HG03442 (cell line): Measurements from ENCODE around the gene KRTAP1-3.
"Not testable (repeated sequence)": the region's sequence is repeated elsewhere in the genome, so short reads cannot be mapped to it uniquely, and the experiment has no call there.

Source experiments
- ATAC-seq: cut with Tn5 transposase; IDR thresholded peaks from one replicate; pipeline ENCODE4 v1.9.1; 2021; ENCODE audit warnings: mild to moderate bottlenecking, moderate library complexity; ENCODE audit not compliant: unreplicated experiment

Gene KRTAP1-3

DNA sequence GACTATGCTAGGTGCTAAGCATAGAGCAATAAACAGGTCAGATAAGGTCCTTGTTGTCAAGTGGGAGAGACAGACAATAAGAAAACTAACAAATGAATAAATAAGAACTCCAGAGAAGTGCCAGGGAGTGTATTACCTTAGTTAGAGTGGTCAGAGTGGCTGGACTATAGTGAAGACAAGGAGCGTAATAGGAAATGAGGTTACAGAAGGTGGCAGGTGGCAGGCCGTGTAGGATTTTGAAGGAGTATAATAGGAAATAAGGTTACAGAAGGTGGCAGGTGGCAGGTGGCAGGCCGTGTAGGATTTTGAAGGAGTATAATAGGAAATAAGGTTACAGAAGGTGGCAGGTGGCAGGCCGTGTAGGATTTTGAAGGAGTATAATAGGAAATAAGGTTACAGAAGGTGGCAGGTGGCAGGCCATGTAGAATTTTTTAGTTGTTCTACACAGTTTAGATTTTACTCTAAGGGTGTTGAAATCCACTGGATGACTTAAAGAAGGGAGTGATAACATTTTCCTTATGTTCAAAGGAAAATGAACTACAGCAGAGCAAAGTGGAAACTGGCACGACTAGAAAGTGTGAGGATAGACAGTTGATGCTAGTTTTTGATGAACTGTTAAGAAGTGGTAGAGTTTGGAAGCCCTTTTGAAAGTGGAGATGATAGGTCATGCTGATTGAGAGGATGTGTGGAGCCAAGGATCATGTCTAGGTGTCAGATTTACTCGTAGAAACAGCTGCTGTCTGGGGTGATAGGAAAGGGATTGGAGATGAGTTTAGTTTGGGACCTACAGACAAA is 22.2 kb downstream of the KRTAP1-3 start:
- ATAC-seq, result no peak

DNA sequence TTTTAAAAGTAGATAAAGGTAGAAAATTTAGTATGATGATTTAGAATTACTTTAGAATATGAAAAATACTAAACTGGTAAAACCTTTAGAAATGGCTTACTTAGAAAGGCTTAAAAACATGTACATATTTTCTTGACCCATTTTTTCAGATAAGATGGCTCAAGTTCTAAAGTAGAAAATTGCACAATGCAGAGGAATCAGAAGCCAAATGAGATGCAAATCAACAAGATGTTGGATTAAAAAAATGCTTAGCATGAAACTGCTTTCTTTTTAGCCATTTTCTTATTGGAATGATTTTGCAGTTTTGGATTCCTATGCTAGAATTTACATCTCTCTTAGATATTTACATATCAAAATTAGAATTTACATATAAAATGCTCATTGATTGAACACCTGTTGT is 24.2 kb downstream of the KRTAP1-3 start:
- no peak for ATAC-seq

DNA sequence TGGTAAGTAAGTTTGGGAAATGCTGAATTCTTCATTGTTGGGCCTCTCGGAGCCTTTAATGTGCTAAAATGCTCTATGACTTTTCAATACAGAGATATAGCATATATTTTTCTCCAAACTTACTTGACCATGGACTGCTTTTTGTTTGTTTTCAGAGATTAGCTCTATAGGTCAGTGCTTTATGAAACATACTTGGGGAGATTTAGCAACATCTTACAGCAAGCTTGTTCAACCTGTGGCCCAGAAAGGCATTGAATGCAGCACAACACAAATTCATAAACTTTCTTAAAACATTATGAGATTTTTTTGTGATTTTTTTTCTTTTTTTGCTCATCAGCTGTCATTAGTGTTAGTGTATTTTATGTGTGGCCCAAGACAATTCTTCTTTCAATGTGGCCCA is 24.7 kb downstream of the KRTAP1-3 start:
- no peak for ATAC-seq

DNA sequence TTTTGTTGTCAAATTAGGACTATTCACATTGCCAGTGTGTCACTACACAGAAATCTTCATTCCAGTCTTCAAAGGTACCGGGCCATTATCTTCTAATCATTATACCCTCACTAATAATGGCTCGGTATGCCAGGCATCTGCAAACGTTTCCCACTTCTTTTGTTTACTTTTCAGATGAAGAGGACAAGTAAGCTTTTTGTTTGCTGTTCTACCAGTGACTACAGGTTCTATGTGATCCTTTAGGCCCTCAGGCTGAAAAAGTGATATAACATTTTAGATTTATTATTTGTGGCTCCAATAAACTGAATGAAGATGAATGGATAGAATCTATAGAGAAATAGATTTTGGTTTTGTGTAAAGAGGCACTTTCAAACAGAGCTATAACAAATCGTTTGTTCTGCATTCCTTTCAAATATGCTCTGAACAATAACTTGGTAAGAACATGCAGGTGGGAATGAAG is 25.3 kb downstream of the KRTAP1-3 start:
- no peak for ATAC-seq

DNA sequence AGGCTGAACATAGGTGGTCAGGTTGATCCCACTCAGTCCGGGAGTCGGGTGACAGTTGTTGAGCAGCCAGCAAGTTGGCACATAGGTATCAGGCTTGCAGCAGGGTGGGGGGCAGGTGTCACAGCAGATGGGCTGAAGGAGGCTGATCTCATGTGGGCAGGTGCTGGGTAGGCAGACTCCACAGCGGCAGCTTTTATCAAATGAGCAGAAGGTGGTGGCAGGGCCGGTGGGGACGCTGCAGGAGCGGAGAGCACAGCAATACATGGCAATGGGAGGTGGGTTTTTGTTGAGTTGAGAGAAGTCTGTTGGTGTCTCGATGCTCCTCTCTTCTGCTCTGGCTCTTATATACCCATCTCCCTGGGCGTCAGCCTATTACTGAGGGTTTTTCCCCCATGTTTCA is 25.9 kb downstream of the KRTAP1-3 start, which contains the start of gene KRTAP3-1:
Gene KRTAP3-1 (minus strand): TSS at position 318 of the 400 bp plus-strand sequence. CDS start 54 bp downstream, at position 264.
- no peak for ATAC-seq

DNA sequence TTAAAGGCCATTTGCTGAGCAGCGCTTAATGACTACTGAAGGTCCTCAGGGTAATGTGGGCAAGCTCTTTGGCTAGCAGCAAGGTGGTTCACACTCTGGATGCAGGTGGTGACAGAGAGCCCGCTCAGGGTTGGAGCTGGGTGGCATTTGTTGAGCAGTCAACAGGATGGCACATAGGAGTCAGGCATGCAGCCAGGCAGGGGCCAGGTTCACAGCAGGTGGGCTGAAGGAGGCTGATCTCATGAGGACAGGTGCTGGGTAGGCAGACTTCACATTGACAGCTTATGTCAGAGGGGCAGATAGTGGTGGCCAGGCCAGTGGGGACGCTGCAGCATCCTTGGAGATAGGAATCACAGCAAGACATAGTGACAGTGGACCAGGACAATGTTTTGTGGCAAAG is 30.3 kb downstream of the KRTAP1-3 start:
- ATAC-seq, result no peak

DNA sequence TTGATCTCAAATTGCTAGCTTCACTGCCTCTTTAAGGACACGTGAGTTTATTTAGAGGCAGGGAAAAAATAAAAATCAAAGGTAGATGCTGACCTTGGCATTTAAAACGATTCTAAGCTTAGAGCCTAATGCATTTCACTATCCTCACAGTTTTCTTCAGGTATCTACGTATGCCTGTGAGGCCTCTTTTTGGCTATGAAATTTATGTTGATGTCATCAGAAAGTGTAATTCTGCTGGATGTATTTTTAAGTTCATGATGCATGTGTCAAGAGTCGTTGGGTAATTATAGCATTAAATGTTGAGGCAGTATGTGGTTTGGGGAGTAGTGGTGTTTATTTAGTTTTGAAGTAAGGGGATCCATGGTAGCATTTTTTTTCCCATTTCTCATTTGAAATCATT is 30.7 kb downstream of the KRTAP1-3 start:
- ATAC-seq, result no peak

DNA sequence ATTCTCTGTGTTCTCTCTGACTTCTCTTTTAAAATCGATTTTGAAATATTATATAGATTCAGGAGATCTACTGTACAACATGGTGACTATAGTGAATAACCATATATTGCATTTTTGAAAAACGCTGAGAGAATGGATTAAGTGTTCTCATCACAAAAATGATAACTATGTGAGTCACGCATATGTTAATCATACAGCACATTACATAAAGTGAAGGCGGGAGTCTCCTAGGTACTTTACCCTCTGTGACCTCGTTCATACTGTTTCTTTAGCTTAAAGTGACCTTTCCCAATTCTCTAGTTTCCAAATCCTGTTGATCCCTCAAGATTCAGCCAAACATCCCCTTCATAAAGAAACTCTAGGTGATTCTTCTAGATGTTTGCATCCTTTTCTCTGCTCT is 31.9 kb downstream of the KRTAP1-3 start:
- ATAC-seq, result no peak

DNA sequence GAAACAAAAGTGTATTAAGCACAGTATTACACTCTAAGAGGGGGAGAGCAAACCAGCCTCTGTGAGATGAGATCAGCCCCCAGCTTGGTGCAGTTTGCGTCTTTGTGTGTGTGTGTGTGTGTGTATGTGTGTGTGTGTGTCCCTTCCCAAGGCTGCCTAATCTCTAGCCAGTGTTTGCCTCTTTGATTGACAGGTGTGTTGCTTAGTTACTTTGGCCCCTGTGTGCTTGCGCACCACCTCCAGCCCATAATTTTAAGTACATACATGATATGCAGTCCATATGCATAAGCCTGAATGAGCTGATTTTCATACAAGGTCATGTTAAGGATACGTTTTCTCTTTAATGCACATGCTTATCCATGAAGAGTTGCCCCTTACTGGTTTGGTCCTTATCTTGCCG is 32.9 kb downstream of the KRTAP1-3 start:
- no peak for ATAC-seq

DNA sequence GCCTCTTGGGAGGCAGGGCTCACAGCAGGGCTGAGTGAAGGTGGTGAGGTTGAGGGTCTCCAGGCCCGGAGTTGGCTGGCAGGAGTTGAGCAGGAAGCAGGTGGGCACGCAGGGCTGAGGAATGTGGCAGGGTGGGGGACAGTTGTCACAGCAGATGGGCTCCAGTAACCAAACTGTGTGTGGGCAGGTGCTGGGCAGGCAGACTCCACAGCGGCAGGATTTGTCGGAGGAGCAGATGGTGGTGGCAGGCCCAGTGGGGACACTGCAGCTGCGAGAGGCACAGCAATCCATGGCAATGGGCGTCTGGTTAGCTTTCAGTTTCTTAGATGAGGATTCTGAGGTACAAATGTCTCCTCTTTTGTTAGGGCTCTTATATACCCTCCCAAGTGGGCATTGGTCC is 35.1 kb downstream of the KRTAP1-3 start, which contains the start of gene KRTAP3-2:
Gene KRTAP3-2 (minus strand): TSS at position 344 of the 400 bp plus-strand sequence. CDS start 53 bp downstream, at position 291.
- not testable (repeated sequence) for ATAC-seq

DNA sequence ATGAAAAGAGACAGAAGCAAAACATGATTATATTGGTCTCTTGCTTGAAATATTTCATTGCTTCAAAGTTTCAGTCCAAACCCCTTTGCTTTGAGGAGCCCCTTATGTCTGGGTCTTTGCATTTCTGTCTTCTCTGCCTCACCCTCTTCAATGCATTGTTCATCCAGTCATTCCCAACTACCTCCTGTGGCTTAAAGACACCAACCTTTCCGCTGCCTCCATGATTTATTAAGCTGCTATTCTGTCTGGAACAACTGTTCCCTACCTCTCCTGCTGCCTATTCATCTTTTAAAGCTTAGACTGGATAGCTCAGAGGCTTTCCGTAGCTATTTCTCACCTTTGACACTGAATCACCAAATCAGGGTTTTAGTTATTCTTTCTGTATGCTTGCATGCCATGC is 37.3 kb downstream of the KRTAP1-3 start:
- ATAC-seq, result no peak

DNA sequence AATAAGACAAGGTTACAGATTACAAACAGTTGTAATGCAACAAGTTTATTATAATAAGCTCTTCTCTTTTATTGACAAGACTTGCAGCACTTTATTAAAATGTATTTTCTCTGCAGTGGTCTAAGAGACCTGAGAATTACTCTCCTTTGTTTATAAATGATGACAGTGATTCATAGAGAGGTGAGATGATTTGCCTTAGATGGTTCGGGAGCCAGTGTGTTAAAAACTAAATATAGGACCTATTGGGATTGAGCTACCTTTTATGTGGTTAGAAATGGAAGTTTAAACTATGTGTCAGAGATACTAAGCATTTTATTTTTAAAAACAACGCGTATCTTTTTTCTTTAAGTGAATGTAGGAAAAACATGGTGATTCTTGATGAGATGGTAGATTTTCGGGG is 37.8 kb downstream of the KRTAP1-3 start:
- ATAC-seq, result no peak

DNA sequence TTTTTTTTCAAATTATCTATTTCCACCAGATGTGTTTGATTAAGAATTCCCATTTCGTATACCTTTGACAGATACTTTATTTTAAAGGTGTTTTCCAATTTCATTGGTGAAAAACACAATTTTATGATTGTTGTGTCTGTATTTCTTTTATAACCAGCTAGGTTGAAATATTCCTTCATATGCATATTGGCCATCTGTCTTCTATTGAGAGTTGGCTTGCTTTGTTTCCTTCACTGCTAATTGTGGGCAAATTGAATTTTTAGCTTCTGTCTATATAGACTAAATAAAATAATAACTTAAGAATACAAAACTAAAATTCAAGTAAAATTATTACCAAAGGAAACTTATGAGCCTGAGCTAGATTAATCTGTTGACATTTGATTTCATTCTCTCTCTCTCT is 39.6 kb downstream of the KRTAP1-3 start:
- no peak for ATAC-seq

DNA sequence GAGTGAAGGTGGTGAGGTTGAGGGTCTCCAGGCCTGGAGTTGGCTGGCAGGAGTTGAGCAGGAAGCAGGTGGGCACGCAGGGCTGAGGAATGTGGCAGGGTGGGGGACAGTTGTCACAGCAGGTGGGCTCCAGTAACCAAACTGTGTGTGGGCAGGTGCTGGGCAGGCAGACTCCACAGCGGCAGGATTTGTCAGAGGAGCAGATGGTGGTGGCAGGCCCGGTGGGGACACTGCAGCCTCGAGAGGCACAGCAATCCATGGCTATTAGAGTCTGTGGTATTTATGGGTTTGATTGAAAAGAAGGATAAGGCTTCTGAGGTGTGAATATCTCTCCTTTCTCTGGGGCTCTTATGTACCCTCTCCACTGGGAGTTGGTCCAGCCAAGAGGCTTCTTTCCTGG is 40.8 kb downstream of the KRTAP1-3 start, which contains the start of gene KRTAP3-3:
Gene KRTAP3-3 (minus strand): TSS at position 326 of the 400 bp plus-strand sequence. CDS start 67 bp downstream, at position 259.
- no peak for ATAC-seq

DNA sequence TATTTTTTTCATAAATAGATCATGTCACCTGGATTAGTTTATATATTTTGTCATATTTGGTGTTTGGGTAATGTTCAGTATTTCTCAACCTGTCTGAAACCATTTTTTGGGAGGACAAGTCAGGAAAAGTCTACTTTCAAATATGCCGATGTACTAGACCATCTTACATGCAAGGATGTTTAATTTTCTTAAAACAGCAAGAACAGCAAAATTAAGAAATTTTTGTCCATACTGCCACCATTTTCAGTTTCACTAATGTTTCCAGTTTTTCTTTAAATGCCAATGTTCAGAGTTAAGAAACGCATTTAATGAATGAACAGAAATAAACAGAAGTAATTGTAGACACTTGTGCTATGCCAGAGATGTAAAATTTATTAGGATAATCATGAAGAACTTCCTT is 41.6 kb downstream of the KRTAP1-3 start:
- ATAC-seq, result no peak

DNA sequence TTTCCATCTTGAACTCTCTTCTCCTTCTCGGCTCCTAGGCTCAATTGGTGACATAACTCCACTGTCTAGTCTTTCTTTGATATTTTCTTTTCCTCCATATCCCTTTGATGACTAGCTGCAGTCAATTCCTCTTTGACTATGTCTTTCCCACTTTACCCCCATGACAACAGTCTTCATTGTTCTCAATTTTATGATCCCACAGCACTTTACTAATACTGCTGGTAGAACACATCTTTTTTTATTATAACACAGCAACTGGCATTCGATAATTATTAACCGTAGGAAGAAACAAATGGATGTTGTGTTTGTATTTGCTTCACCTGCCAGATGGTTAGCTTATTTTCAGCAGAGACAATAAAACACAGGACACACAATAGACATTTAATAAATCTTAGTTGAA is 42.0 kb downstream of the KRTAP1-3 start:
- ATAC-seq, result no peak

DNA sequence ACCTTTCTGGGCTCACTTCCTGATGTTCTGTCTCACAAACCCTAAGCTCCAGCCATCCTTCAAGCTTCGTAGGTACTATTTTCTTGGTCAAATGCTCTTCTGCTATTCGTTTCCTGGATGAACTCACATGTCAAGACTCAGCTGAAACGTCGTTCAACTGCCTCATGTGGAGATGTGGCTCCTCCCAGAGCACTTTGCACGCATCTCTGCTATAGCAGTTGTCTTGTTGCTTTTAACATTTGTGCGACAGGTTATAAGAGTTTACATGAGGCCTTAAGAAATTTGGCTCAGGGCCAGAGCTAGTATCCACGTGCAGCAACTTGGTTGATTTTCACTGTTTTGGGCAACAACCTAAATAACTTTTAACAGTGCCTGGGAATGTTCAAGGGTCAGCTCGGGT is 47.8 kb downstream of the KRTAP1-3 start:
- ATAC-seq, result no peak

DNA sequence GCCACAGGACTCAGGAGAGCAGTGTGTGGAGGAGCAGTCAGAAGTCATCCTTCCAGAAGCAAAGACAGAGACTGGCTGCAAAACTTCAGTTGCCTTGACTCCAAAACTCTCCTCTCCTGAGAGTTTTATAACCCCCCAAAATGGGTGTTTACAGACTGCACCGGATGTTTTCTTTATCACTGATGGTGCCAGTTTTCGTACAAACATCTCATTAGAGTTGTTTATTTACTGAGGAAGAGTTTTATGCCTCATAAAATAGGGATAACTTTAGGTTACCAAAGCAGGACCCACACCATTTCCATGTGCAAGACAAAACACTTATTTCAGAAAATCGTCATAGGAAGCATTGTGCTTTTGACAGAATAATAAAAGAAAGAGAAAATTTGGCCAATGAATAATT is 50.4 kb downstream of the KRTAP1-3 start, which contains the start of gene KRT40:
Gene KRT40 (minus strand): TSS at position 101 of the 400 bp plus-strand sequence. CDS start 53 bp downstream, at position 48.
- no peak for ATAC-seq
